Progenitor cell of endocrine pancreas (in vitro differentiated cells): ENCODE results near the gene ERG28. TPM values are rescaled to one million over a fixed set of nuclear protein-coding genes. Genes with fewer than 3 reads are reported as not detected.

Experiments used
- DNase-seq: peaks from one replicate; pipeline ENCODE4 v3.0.0; 2021; ENCODE audit warnings: low spot score; ENCODE audit not compliant: unreplicated experiment
- H3K27ac Mint-ChIP-seq: 2 replicates; pipeline ENCODE4 v1.8.0; 2021; ENCODE audit warnings: mild to moderate bottlenecking, moderate library complexity, mixed read lengths
- H3K27me3 Mint-ChIP-seq: 2 replicates; pipeline ENCODE4 v1.8.0; 2021; ENCODE audit warnings: mixed read lengths
- H3K36me3 Mint-ChIP-seq: 2 replicates; pipeline ENCODE4 v1.8.0; 2022; ENCODE audit warnings: mixed read lengths; ENCODE audit not compliant: insufficient read depth
- H3K4me1 Mint-ChIP-seq: 2 replicates; pipeline ENCODE4 v1.8.0; 2021; ENCODE audit warnings: low read depth, mixed read lengths
- H3K4me3 Mint-ChIP-seq: 2 replicates; pipeline ENCODE4 v1.8.0; 2021; ENCODE audit warnings: low read depth, mild to moderate bottlenecking, moderate library complexity, mixed read lengths
- H3K9me3 Mint-ChIP-seq: 2 replicates; pipeline ENCODE4 v1.8.0; 2021; ENCODE audit warnings: low read depth, mixed read lengths
- CTCF ChIP-seq: fragments of 200-600 bp; sonication (generic); IDR thresholded peaks from one replicate; pipeline ENCODE4 v1.5.0; 2021; ENCODE audit warnings: antibody characterized with exemption, mild to moderate bottlenecking; ENCODE audit not compliant: unreplicated experiment
- total RNA-seq: library from RNA; stranded (reverse); gene quantifications from 2 replicates; pipeline ENCODE4 v1.2.1, GENCODE V29; 2021

Gene ERG28
- total RNA-seq, 1 donor from 2014 or later, result 27.8 TPM

GRCh38 chr14:75672605-75673192 lies 12.0 kb upstream of the ERG28 start:
- H3K36me3 Mint-ChIP-seq, result peaks cover 31% of the 10 kb centered on the region
- H3K27ac Mint-ChIP-seq, result no peak overlapping the region

GRCh38 chr14:75667099-75667765 lies 6.6 kb upstream of the ERG28 start:
- Mint-ChIP-seq H3K27ac (no peak overlapping the region), H3K27me3 (no peaks in the 10 kb centered on the region), H3K4me1 (peaks cover 1% of the 10 kb centered on the region), H3K36me3 (peaks cover 26% of the 10 kb centered on the region), H3K9me3 (no peaks in the 10 kb centered on the region), H3K4me3 (no peak overlapping the region)
- no peak for DNase-seq
- TF ChIP-seq CTCF, result no peak

More at GRCh38 chr14:75672605-75673192, 12.0 kb upstream of the ERG28 start:
- Mint-ChIP-seq H3K27me3 (no peaks in the 10 kb centered on the region), H3K4me3 (no peak overlapping the region), H3K4me1 (no peaks in the 10 kb centered on the region), H3K9me3 (peaks cover 3% of the 10 kb centered on the region)
- TF ChIP-seq CTCF, result no peak
- no peak for DNase-seq

- TF ChIP-seq CTCF, result no peak
- peak overlapping the region; percentile 48 for H3K4me3 Mint-ChIP-seq
- no peaks in the 10 kb centered on the region for H3K9me3 Mint-ChIP-seq
- peaks cover 17% of the 10 kb centered on the region for H3K4me1 Mint-ChIP-seq
- DNase-seq, result no peak
- H3K27me3 Mint-ChIP-seq, result no peaks in the 10 kb centered on the region
- no peak overlapping the region for H3K27ac Mint-ChIP-seq
- H3K36me3 Mint-ChIP-seq, result peaks cover 2% of the 10 kb centered on the region
Measured at GRCh38 chr14:75662966-75663365, 2.3 kb upstream of the ERG28 start.

GRCh38 chr14:75661499-75661814 lies 781 bp upstream of the ERG28 start:
- no peaks in the 10 kb centered on the region for H3K9me3 Mint-ChIP-seq
- peak overlapping the region; percentile 94 for H3K4me3 Mint-ChIP-seq
- H3K27ac Mint-ChIP-seq, result peak overlapping the region; percentile 97
- no peak for DNase-seq
- no peaks in the 10 kb centered on the region for H3K27me3 Mint-ChIP-seq
- TF ChIP-seq CTCF, result no peak
- peaks cover 2% of the 10 kb centered on the region for H3K36me3 Mint-ChIP-seq
- H3K4me1 Mint-ChIP-seq, result peaks cover 17% of the 10 kb centered on the region

GRCh38 chr14:75660238-75660629 lies 442 bp downstream of the ERG28 start:
- peak overlapping the region; percentile 94 for H3K4me3 Mint-ChIP-seq
- no peak for DNase-seq
- no peak for TF ChIP-seq CTCF
- peaks cover 17% of the 10 kb centered on the region for H3K4me1 Mint-ChIP-seq
- no peaks in the 10 kb centered on the region for H3K9me3 Mint-ChIP-seq
- peaks cover 2% of the 10 kb centered on the region for H3K36me3 Mint-ChIP-seq
- peak overlapping the region; percentile 97 for H3K27ac Mint-ChIP-seq
- H3K27me3 Mint-ChIP-seq, result no peaks in the 10 kb centered on the region
